GM19239 (cell line): ENCODE measurements around the gene SPACA4.
A peak's percentile ranks its signal among the peaks of the same experiment; 100 is the strongest.
"Not testable (repeated sequence)": the region's sequence is repeated elsewhere in the genome, so short reads cannot be mapped to it uniquely, and the experiment has no call there.

Experiments
- DNase-seq: peaks from one replicate; pipeline ENCODE4 v3.0.0; 2011; ENCODE audit warnings: low spot score; ENCODE audit not compliant: insufficient read length
- FAIRE-seq: peaks from 2 replicates; lab custom pipeline; 2011; peaks lifted over from hg19 to GRCh38; lab: Jason Lieb, UNC

SPACA4 gene

GRCh38 chr19:48617146-48617937, 10.8 kb downstream of the SPACA4 start:
- FAIRE-seq: no peak
- no peak for DNase-seq

- no peak for DNase-seq
- FAIRE-seq: no peak
These were observed 11.9 kb downstream of the SPACA4 start for GRCh38 chr19:48618278-48618915.

- FAIRE-seq: peak; percentile 96
- peak; percentile 97 for DNase-seq
These were observed 12.6 kb downstream of the SPACA4 start, which contains the start of the genes RPL18 and SPHK2 for GRCh38 chr19:48618916-48619691. TSS of gene RPL18 (minus strand) at chr19:48619178. CDS start at chr19:48619143, 35 bp downstream. TSS of gene SPHK2 (plus strand) at chr19:48619506. CDS start at chr19:48620515, 1,009 bp downstream.

- DNase-seq (no peak), FAIRE-seq (peak; percentile 62)
These were observed 13.4 kb downstream of the SPACA4 start for GRCh38 chr19:48619692-48620585.

- DNase-seq: no peak
- FAIRE-seq: no peak
These were observed 17.1 kb downstream of the SPACA4 start for GRCh38 chr19:48623556-48624066.

GRCh38 chr19:48624067-48624594, 17.6 kb downstream of the SPACA4 start:
- FAIRE-seq: peak; percentile 98
- peak; percentile 95 for DNase-seq

- FAIRE-seq (no peak), DNase-seq (no peak)
These were observed 18.5 kb downstream of the SPACA4 start for GRCh38 chr19:48624791-48625723.

GRCh38 chr19:48625891-48626327, 19.4 kb downstream of the SPACA4 start:
- FAIRE-seq: no peak
- no peak for DNase-seq

- no peak for FAIRE-seq
- DNase-seq: no peak
These were observed 20.8 kb downstream of the SPACA4 start for GRCh38 chr19:48627201-48627864.

- FAIRE-seq: no peak
- DNase-seq: no peak
These were observed 21.3 kb downstream of the SPACA4 start for GRCh38 chr19:48627865-48628314.

GRCh38 chr19:48628486-48629296, 22.1 kb downstream of the SPACA4 start:
- no peak for DNase-seq
- FAIRE-seq: no peak

GRCh38 chr19:48629297-48629598, 22.7 kb downstream of the SPACA4 start:
- FAIRE-seq: no peak
- DNase-seq: no peak

- no peak for DNase-seq
- no peak for FAIRE-seq
These were observed 23.2 kb downstream of the SPACA4 start for GRCh38 chr19:48629599-48630295.

- no peak for FAIRE-seq
- DNase-seq: no peak
These were observed 23.9 kb downstream of the SPACA4 start for GRCh38 chr19:48630296-48631063.

GRCh38 chr19:48631225-48631624, 24.7 kb downstream of the SPACA4 start:
- FAIRE-seq (no peak), DNase-seq (no peak)

- FAIRE-seq, DNase-seq: not testable (repeated sequence)
These were observed 25.7 kb downstream of the SPACA4 start for GRCh38 chr19:48632286-48632685.
